Measurements from ENCODE around the gene SH2D2A. TPM values are rescaled to one million over a fixed set of nuclear protein-coding genes. Genes with fewer than 3 reads are reported as not detected.
A peak's percentile ranks its signal among the peaks of the same experiment; 100 is the strongest.

Gene SH2D2A
- total RNA-seq, 1 donor from 2014 or later, result 4.9 TPM

DNA sequence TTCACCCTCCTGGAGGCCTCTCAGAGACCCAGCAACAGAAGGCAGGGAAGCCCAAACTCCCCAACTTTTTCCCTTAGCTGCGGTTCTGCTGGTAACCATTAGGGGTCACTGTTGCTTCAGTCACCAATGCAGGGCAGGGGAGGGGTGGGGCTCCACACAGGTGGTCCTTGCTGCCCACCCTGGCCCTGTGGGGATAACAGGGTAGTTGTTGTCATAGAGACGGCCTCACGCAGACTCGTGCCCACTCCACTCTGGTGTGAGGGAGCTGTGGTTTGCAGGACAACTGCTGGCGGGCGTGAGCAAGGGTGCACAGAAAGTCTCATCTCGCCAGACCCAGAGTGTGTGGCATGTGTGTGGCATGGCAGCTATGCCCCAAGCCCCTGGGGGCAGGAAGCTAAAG lies 22.3 kb upstream of the SH2D2A start:
- Histone ChIP-seq H3K9me3 (no peaks in the 10 kb centered on the region), H3K4me3 (no peak overlapping the region), H3K27me3 (no peaks in the 10 kb centered on the region), H3K36me3 (no peaks in the 10 kb centered on the region), H3K4me1 (no peaks in the 10 kb centered on the region), H3K27ac (no peak overlapping the region)
- intact Hi-C loops (cut with DNase I), result loop anchor here (5.0 kb wide), 1 partner anchor 52 kb away; no protein-coding TSS in a partner anchor
- TF ChIP-seq POLR2A (IDR thresholded peaks at IDR 0.05), result no peak
- TF ChIP-seq POLR2AphosphoS5 (IDR thresholded peaks at IDR 0.05; ENCODE audit: insufficient read depth in 1 of 2, low read depth in 1 of 2), result no peak
- TF ChIP-seq, protein P1, sequence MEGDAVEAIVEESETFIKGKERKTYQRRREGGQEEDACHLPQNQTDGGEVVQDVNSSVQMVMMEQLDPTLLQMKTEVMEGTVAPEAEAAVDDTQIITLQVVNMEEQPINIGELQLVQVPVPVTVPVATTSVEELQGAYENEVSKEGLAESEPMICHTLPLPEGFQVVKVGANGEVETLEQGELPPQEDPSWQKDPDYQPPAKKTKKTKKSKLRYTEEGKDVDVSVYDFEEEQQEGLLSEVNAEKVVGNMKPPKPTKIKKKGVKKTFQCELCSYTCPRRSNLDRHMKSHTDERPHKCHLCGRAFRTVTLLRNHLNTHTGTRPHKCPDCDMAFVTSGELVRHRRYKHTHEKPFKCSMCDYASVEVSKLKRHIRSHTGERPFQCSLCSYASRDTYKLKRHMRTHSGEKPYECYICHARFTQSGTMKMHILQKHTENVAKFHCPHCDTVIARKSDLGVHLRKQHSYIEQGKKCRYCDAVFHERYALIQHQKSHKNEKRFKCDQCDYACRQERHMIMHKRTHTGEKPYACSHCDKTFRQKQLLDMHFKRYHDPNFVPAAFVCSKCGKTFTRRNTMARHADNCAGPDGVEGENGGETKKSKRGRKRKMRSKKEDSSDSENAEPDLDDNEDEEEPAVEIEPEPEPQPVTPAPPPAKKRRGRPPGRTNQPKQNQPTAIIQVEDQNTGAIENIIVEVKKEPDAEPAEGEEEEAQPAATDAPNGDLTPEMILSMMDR (IDR thresholded peaks at IDR 0.05), result peak; percentile 47 to 68 (median 63)
- no peak for DNase-seq (ENCODE audit: extremely low spot score in 2 of 2)

DNA sequence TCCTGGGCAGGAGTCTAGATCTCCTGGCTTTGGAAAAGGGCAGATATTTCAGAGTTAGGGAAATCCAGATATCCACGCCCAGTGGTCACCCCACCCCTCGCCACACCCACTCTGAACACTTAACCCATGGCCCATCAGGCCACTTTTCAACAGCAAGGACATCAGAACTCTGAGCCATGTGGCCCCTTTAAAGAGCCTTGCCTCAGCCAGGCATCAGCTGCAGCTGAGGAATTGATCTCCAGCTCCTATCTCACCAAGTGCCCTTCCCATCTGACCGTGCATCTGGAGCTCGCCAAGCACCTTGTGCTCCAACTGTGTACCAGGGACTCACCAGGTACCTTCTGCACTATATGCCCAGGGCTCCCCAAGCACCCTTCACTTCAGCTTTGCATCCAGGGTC lies 20.2 kb upstream of the SH2D2A start:
- H3K27me3 ChIP-seq, result no peaks in the 10 kb centered on the region
- no peak for TF ChIP-seq POLR2AphosphoS5 (IDR thresholded peaks at IDR 0.05; ENCODE audit: insufficient read depth in 1 of 2, low read depth in 1 of 2)
- H3K36me3 ChIP-seq, result no peaks in the 10 kb centered on the region
- no peaks in the 10 kb centered on the region for H3K4me1 ChIP-seq
- intact Hi-C loops (cut with DNase I), result loop anchor here (5.0 kb wide), 1 partner anchor 50 kb away; no protein-coding TSS in a partner anchor
- H3K9me3 ChIP-seq, result no peaks in the 10 kb centered on the region
- no peak for DNase-seq (ENCODE audit: extremely low spot score in 2 of 2)
- H3K4me3 ChIP-seq, result no peak overlapping the region
- no peak overlapping the region for H3K27ac ChIP-seq

DNA sequence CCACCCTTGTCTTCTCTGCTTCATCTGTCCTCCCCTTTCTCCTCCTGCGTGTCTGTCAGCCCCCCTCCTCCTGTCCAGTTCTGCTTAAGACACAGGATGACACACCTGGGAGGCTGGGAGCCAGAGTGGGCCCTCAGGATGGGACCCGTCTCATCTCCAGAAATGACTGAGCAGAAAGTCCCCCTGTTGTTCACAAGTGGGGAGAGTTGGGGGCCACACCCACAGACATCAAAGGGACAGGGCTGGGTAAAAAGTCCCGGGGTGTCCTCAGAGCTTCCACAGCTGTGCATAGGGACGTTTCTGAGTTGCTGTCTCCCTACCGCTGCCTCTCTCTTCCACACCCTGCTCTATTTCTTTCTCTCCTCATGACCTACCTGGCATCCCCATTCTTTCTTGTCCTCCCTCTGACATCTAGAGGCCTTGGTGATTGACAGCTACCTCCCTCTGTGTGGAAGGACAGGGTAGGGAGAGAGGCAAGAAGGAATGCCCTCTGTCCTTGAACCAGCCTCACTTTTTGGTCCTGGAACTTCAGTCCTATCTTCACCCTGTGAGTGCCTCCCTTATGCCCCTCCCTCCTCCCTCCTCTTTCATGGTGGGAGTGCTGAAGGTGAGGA lies 19.5 kb upstream of the SH2D2A start:
- H3K4me1 ChIP-seq, result no peaks in the 10 kb centered on the region
- H3K4me3 ChIP-seq, result no peak overlapping the region
- intact Hi-C loops (cut with DNase I), result loop anchor here (5.0 kb wide), 1 partner anchor 49 kb away; no protein-coding TSS in a partner anchor
- H3K36me3 ChIP-seq, result no peaks in the 10 kb centered on the region
- TF ChIP-seq POLR2AphosphoS5 (IDR thresholded peaks at IDR 0.05; ENCODE audit: insufficient read depth in 1 of 2, low read depth in 1 of 2) (no peak), POLR2A (IDR thresholded peaks at IDR 0.05) (peak in 1 of 2 donors; percentile 8)
- H3K27me3 ChIP-seq, result no peaks in the 10 kb centered on the region
- no peak for DNase-seq (ENCODE audit: extremely low spot score in 2 of 2)
- no peak overlapping the region for H3K27ac ChIP-seq
- no peaks in the 10 kb centered on the region for H3K9me3 ChIP-seq

DNA sequence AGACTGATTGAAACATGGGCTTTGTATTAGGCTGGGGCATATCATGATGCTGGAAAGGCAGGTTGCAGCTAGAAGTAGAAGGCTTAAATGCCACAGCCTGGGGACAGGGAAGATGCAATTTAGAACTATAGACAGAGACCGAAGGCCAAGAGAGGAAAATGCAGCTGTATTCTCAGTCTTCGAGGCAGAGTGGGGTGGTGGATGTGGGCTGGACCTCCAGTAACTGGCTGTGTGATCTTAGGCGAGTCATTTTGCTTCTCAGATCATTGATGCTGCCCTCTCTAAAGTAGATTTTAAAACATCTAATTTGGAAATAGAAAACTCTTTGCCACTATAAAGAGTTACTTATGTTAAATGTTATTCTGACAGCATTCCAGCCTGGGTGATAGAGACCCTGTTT lies 17.7 kb upstream of the SH2D2A start:
- Histone ChIP-seq H3K36me3 (no peaks in the 10 kb centered on the region), H3K9me3 (no peaks in the 10 kb centered on the region), H3K4me3 (no peak overlapping the region), H3K4me1 (no peaks in the 10 kb centered on the region), H3K27ac (no peak overlapping the region), H3K27me3 (no peaks in the 10 kb centered on the region)
- TF ChIP-seq, protein P1 (IDR thresholded peaks at IDR 0.05), result no peak
- TF ChIP-seq POLR2A (IDR thresholded peaks at IDR 0.05) (no peak), POLR2AphosphoS5 (IDR thresholded peaks at IDR 0.05; ENCODE audit: insufficient read depth in 1 of 2, low read depth in 1 of 2) (no peak)
- intact Hi-C loops (cut with DNase I), result no loop called here
- DNase-seq (ENCODE audit: extremely low spot score in 2 of 2), result no peak

DNA sequence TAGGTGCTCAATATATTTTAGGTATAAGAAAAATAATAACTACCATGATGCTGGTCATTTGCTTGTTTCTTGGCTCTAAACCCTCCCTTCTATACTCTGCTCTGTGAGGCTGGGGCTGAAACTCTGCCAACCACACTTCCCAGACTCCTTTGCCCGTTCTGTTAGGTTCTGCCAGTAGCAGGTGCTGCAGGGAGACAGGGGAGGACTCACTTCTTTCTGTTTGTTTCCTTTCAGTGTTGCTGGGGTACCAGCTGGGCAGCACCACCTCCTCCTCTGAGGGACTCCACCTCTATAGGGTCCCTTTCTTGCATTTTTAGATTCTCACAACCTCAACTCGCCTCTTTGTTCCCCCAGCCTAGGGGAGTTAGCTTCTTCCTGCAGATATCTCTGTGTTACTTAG lies 17.0 kb upstream of the SH2D2A start:
- no peak for DNase-seq (ENCODE audit: extremely low spot score in 2 of 2)
- intact Hi-C loops (cut with DNase I), result no loop called here
- Histone ChIP-seq H3K27ac (no peak overlapping the region), H3K9me3 (no peaks in the 10 kb centered on the region), H3K27me3 (no peaks in the 10 kb centered on the region), H3K4me1 (no peaks in the 10 kb centered on the region), H3K36me3 (no peaks in the 10 kb centered on the region), H3K4me3 (no peak overlapping the region)
- TF ChIP-seq POLR2AphosphoS5 (IDR thresholded peaks at IDR 0.05; ENCODE audit: insufficient read depth in 1 of 2, low read depth in 1 of 2) (no peak), POLR2A (IDR thresholded peaks at IDR 0.05) (no peak)
- TF ChIP-seq, protein P1 (IDR thresholded peaks at IDR 0.05), result no peak

DNA sequence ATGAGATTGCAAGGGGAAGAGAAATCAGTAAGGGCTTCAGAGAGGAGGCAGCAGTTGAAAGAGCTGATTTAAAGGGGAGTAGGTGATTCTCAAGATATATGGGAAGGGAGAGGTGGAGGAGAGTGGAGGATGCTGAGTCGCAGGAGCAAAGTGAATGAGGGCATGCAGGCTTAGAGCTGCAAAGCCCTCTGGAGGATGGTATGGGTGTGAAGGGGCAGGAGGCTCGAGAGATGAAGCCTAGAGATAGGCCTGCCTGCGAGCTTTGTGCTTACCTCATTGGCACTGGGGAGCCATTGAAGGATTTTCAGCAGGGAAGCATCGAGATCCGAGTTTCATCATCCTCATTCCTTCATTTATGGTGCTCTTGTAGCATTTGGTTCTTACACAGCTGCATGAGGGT lies 15.8 kb upstream of the SH2D2A start:
- Histone ChIP-seq H3K36me3 (no peaks in the 10 kb centered on the region), H3K4me3 (no peak overlapping the region), H3K27me3 (no peaks in the 10 kb centered on the region), H3K4me1 (no peaks in the 10 kb centered on the region), H3K9me3 (no peaks in the 10 kb centered on the region), H3K27ac (no peak overlapping the region)
- DNase-seq (ENCODE audit: extremely low spot score in 2 of 2), result no peak
- TF ChIP-seq POLR2A (IDR thresholded peaks at IDR 0.05) (no peak), POLR2AphosphoS5 (IDR thresholded peaks at IDR 0.05; ENCODE audit: insufficient read depth in 1 of 2, low read depth in 1 of 2) (no peak)
- intact Hi-C loops (cut with DNase I), result no loop called here
